Measurements from ENCODE around the gene NXPH1.

- TF ChIP-seq CTCF (IDR thresholded peaks at IDR 0.05; ENCODE audit: low read length) (peak; percentile 89), EZH2 (IDR thresholded peaks at IDR 0.05; ENCODE audit: borderline replicate concordance, low read length) (no peak)
Observed at GRCh38 chr7:8418629-8419245, 14.7 kb upstream of the NXPH1 start.

Measured in OCI-LY1 (cell line).